ENCODE measurements around the gene CBX7.

Gene CBX7

DNA sequence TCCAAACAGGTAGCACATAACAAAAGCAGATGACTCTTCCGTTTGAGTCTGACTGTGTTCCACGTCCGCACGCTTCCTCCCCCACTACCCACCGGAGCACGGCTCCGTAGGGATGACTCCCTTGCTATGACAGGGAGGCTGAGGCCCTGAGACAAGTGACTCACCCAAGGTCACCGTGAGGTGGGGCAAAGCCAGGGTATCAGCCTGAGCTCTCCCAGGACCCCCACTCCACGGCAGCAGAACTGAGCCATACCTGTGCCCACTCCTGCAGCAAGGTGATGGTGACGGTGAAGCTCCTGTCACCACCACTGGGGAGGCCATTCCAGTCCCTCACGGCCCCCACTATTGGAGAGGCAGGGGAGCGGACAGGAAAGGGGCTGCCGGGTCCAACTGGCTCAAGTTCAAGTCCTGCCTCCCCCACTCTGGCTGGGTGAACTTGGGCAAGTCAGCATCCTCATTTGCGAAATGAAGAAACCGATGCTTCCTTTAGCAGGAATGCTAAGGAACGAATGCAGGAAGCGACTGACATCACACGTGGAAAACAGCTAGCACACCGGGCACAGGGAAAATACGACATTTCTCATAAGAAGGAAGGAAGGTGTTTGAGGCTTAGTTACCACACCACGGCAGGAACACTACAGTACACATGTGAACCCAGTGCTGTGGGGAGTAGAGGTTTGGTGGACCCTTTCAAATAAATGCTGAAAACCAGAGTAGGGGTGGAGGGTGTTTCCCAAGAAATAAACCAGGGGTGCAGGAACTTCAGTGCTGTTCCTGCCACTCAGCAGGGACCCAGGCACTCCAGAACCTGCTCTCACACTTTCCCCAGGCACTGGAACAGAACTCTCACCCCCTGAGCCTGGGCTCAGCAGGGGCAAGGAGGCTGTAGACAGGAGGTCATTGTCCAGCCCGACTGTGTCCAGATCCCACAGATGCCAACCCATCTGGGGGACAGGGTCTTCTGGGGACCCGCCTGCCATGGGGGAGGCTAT is 32.4 kb upstream of the CBX7 start:
- no peaks in the 10 kb centered on the region for H3K27me3 ChIP-seq (ENCODE audit: insufficient read depth, poor library complexity, severe bottlenecking)
- no peak for DNase-seq (ENCODE audit: low spot score)

DNA sequence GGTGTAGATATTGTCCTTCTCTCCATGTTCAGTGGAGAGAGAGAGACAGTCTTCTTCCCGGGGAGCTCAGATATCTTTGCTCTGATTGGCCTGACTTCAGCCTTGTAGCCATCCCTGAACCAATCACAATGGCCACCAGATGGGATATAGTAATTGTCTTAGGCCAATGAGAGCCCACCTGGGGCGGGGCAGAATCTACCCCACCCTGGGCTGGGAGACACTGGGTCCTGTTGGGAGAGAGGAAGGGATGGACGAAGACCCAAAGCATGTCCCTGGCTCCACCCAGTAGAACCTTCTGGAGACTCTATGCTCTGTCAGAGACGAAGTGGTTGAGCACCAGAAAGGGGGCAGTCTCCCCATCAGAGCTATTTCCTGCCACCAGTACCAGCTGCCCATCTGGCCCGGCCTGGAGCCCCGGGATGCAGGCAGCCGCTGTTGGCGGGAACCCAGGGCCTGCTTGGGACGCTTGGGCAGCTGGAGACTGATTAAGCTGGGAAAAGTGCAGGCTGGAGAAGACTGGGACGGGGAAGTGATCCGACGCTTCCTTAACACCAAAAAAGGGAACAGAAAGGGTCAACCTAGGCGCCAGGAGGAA is 31.6 kb upstream of the CBX7 start:
- Histone ChIP-seq H3K27me3 (ENCODE audit: insufficient read depth, poor library complexity, severe bottlenecking) (no peaks in the 10 kb centered on the region), H3K4me3 (ENCODE audit: severe bottlenecking) (no peak overlapping the region), H3K36me3 (ENCODE audit: low read depth) (no peaks in the 10 kb centered on the region), H3K27ac (ENCODE audit: poor library complexity, severe bottlenecking) (no peak overlapping the region), H3K9me3 (ENCODE audit: severe bottlenecking) (no peaks in the 10 kb centered on the region), H3K4me1 (ENCODE audit: insufficient read depth, poor library complexity, severe bottlenecking) (no peaks in the 10 kb centered on the region)
- TF ChIP-seq, protein P1, sequence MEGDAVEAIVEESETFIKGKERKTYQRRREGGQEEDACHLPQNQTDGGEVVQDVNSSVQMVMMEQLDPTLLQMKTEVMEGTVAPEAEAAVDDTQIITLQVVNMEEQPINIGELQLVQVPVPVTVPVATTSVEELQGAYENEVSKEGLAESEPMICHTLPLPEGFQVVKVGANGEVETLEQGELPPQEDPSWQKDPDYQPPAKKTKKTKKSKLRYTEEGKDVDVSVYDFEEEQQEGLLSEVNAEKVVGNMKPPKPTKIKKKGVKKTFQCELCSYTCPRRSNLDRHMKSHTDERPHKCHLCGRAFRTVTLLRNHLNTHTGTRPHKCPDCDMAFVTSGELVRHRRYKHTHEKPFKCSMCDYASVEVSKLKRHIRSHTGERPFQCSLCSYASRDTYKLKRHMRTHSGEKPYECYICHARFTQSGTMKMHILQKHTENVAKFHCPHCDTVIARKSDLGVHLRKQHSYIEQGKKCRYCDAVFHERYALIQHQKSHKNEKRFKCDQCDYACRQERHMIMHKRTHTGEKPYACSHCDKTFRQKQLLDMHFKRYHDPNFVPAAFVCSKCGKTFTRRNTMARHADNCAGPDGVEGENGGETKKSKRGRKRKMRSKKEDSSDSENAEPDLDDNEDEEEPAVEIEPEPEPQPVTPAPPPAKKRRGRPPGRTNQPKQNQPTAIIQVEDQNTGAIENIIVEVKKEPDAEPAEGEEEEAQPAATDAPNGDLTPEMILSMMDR (IDR thresholded peaks at IDR 0.05; ENCODE audit: poor library complexity, severe bottlenecking), result no peak
- DNase-seq (ENCODE audit: low spot score), result no peak
- ATAC-seq (ENCODE audit: low read depth), result peak; percentile 47; the same call in 2 of the 3 replicates

More for the DNA sequence above, 32.4 kb upstream of the CBX7 start:
- Histone ChIP-seq H3K9me3 (ENCODE audit: severe bottlenecking) (no peaks in the 10 kb centered on the region), H3K4me1 (ENCODE audit: insufficient read depth, poor library complexity, severe bottlenecking) (no peaks in the 10 kb centered on the region), H3K36me3 (ENCODE audit: low read depth) (no peaks in the 10 kb centered on the region), H3K4me3 (ENCODE audit: severe bottlenecking) (no peak overlapping the region), H3K27ac (ENCODE audit: poor library complexity, severe bottlenecking) (no peak overlapping the region)
- ATAC-seq (ENCODE audit: low read depth), result no peak
- TF ChIP-seq, protein P1 (IDR thresholded peaks at IDR 0.05; ENCODE audit: poor library complexity, severe bottlenecking), result no peak

DNA sequence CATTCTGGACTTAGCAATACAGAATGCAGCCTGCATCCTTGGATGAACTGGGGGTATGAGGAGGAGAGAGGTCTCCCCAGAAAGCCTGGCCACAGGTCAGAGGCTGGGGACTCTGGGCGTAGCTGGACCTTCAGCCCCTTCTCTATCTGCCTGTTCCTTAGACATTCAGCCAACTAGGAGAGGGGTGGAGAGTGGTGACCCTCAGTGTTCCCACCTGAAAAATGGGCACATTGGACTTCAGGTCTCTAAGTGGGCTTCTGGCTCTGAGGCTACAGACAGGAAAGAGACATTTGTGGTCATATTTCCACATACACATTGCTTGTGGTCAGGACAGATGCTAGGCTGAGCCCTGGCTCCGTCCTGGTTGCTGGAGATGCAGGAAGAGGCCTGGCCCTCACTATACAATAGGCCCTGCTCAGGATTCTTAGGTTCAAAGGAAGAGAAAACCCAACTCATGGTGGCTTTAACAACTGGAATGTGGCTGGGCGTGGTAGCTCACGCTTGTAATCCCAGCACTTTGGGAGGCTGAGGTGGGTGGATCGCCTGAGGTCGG is 30.1 kb upstream of the CBX7 start:
- Histone ChIP-seq H3K4me3 (ENCODE audit: severe bottlenecking) (no peak overlapping the region), H3K27ac (ENCODE audit: poor library complexity, severe bottlenecking) (no peak overlapping the region), H3K27me3 (ENCODE audit: insufficient read depth, poor library complexity, severe bottlenecking) (no peaks in the 10 kb centered on the region), H3K36me3 (ENCODE audit: low read depth) (no peaks in the 10 kb centered on the region), H3K4me1 (ENCODE audit: insufficient read depth, poor library complexity, severe bottlenecking) (peaks cover 11% of the 10 kb centered on the region), H3K9me3 (ENCODE audit: severe bottlenecking) (no peaks in the 10 kb centered on the region)
- TF ChIP-seq, protein P1 (IDR thresholded peaks at IDR 0.05; ENCODE audit: poor library complexity, severe bottlenecking), result no peak
- ATAC-seq (ENCODE audit: low read depth) (no peak), DNase-seq (ENCODE audit: low spot score) (no peak)

DNA sequence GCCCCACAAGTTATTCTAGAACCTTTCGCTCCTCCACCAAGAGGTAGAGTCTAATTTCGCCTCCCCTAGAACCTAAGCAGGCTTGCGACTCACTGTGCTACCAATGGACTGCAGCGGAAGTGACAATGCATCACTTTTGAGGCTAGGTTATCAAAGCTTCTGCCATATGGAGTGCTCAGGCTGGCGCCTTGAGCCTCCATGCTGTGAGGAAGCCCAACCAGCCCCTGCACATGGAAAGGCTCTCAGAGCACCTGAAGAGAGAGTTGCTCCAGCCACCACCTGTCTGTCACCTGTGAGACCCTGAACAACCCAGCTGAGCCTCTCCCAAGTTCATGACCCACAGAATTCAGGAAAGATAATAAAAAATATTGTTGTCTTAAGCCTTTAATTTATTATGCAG is 29.3 kb upstream of the CBX7 start:
- H3K27me3 ChIP-seq (ENCODE audit: insufficient read depth, poor library complexity, severe bottlenecking), result no peaks in the 10 kb centered on the region
- TF ChIP-seq, protein P1 (IDR thresholded peaks at IDR 0.05; ENCODE audit: poor library complexity, severe bottlenecking), result no peak
- no peak for ATAC-seq (ENCODE audit: low read depth)

More for the DNA sequence above, 29.3 kb upstream of the CBX7 start:
- Histone ChIP-seq H3K36me3 (ENCODE audit: low read depth) (no peaks in the 10 kb centered on the region), H3K4me3 (ENCODE audit: severe bottlenecking) (no peak overlapping the region), H3K9me3 (ENCODE audit: severe bottlenecking) (no peaks in the 10 kb centered on the region), H3K27ac (ENCODE audit: poor library complexity, severe bottlenecking) (no peak overlapping the region), H3K4me1 (ENCODE audit: insufficient read depth, poor library complexity, severe bottlenecking) (peaks cover 19% of the 10 kb centered on the region)
- no peak for DNase-seq (ENCODE audit: low spot score)
